ENCODE measurements around the gene GTF2H2.
"Not testable (repeated sequence)": the region's sequence is repeated elsewhere in the genome, so short reads cannot be mapped to it uniquely, and the experiment has no call there.

DNA sequence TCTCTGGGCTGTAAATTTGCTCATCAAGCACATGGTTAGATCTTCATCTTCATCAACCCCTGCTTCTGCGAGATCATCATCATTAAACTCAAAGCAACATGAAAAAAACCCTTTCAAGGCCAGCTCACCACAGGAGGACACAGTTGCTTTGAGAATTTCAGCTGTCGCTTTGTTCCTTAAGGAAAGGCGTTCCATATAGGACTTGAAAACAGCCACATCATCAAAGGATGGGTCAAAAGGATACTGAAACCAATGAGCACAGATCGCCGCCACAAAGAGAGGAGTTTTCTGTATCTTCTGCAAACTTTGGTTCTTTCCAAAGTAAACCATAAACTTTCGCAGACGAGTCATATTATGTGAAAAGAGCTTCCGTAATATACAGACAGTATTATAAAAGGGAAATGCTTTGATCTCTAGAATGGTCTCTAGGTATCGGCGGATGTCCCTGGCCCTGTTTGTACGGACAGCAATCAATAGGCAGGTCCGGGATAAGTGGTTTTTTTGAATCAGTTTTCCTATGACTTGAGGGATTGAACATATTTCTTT lies 42.3 kb upstream of the GTF2H2 start:
- not testable (repeated sequence) for TF ChIP-seq POLR2A (IDR thresholded peaks at IDR 0.05); EP300 (IDR thresholded peaks at IDR 0.05; ENCODE audit: low read depth)
- TF ChIP-seq, protein P1, sequence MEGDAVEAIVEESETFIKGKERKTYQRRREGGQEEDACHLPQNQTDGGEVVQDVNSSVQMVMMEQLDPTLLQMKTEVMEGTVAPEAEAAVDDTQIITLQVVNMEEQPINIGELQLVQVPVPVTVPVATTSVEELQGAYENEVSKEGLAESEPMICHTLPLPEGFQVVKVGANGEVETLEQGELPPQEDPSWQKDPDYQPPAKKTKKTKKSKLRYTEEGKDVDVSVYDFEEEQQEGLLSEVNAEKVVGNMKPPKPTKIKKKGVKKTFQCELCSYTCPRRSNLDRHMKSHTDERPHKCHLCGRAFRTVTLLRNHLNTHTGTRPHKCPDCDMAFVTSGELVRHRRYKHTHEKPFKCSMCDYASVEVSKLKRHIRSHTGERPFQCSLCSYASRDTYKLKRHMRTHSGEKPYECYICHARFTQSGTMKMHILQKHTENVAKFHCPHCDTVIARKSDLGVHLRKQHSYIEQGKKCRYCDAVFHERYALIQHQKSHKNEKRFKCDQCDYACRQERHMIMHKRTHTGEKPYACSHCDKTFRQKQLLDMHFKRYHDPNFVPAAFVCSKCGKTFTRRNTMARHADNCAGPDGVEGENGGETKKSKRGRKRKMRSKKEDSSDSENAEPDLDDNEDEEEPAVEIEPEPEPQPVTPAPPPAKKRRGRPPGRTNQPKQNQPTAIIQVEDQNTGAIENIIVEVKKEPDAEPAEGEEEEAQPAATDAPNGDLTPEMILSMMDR (IDR thresholded peaks at IDR 0.05): not testable (repeated sequence)
